Activated B cell treated with CpG ODN at 0.5 μM for 24 hours (primary cell): ENCODE results near the gene MTFP1. TPM values are rescaled to one million over a fixed set of nuclear protein-coding genes. Genes with fewer than 3 reads are reported as not detected.
"Not testable (repeated sequence)": the region's sequence is repeated elsewhere in the genome, so short reads cannot be mapped to it uniquely, and the experiment has no call there.

Experiments
- ATAC-seq: fragments of 200-7000 bp; cut with Tn5 transposase; one replicate; pipeline ENCODE4 v1.10.0; 2021; ENCODE audit warnings: low read depth, mild to moderate bottlenecking, moderate library complexity
- CTCF ChIA-PET: fragments of 350-600 bp; sonication (Branson Sonifier 250); formaldehyde crosslinking; loops from one replicate; lab custom pipeline; 2021; ENCODE audit warnings: antibody characterized with exemption; lab: Charles Lee
- POLR2A ChIA-PET: fragments of 350-600 bp; sonication (Branson Sonifier 250); formaldehyde crosslinking; loops from one replicate; lab custom pipeline; 2021; ENCODE audit warnings: antibody characterized with exemption; lab: Charles Lee
- DNase-seq: peaks from one replicate; pipeline ENCODE4 v3.0.0; 2022
- H3K27ac Mint-ChIP-seq: one replicate; pipeline ENCODE4 v1.8.0; 2020; ENCODE audit warnings: mixed read lengths
- H3K27me3 Mint-ChIP-seq: one replicate; pipeline ENCODE4 v1.8.0; 2021; ENCODE audit warnings: mixed read lengths
- H3K36me3 Mint-ChIP-seq: one replicate; pipeline ENCODE4 v1.8.0; 2021; ENCODE audit warnings: low read depth, mixed read lengths
- H3K4me1 Mint-ChIP-seq: one replicate; pipeline ENCODE4 v1.8.0; 2021; ENCODE audit warnings: mixed read lengths
- H3K4me3 Mint-ChIP-seq: one replicate; pipeline ENCODE4 v1.8.0; 2020; ENCODE audit warnings: mild to moderate bottlenecking, mixed read lengths
- H3K9me3 Mint-ChIP-seq: one replicate; pipeline ENCODE4 v1.8.0; 2020; ENCODE audit warnings: mixed read lengths
- intact Hi-C: fragments of 100-400 bp; cut with micrococcal nuclease; formaldehyde crosslinking; loops from one replicate; pipeline ENCODE4 v1.15.1; 2024
- total RNA-seq: library from RNA; stranded (reverse); gene quantifications from 2 replicates; pipeline ENCODE4 v1.2.3, GENCODE V29; 2022
- TF ChIP-seq, protein P1 (sequence below): fragments of 200-600 bp; IDR thresholded peaks from one replicate; pipeline ENCODE4 v1.8.0; 2022; ENCODE audit warnings: antibody characterized with exemption, mild to moderate bottlenecking

MTFP1 gene
- total RNA-seq, 1 donor from 2014 or later = 33.9 TPM

DNA sequence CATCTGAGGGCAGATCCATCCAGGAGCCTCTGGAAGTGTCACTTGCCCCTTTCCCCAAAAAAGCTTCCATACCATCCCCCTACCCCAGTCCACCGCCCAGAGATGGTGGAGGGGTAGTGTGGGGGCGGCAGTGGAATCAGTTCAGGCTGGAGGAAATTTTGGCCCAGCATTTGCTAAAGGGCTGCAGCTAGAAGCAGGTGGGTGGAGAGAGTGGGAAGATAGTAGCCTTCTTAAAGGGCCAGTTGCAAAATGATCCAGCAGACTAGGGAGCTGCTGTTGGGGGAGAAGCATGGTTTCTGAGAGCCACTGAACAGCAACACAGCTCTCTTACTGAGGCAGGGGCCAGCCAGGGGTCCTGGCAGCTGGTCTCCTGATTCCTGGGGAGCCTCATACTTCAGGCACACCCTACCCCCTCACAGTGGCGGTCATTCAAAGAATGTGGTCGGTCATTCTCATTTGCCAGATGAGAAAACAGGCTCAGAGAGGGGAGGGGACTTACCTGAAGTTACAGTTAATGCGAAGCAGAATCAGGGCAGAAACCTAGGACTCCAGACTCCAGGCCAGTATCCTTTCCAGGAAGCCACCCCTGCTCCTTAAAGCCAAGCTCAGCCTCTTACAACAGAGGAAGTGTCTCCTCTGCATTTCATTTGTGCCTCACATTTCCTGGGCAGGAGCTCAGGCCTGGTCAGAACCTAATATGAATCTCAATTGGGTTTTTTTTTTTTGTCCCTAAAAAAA, 23.4 kb upstream of the MTFP1 start:
- no peak for ATAC-seq
- H3K9me3 Mint-ChIP-seq = no peaks in the 10 kb centered on the region
- no peak overlapping the region for H3K27ac Mint-ChIP-seq
- TF ChIP-seq, protein P1, sequence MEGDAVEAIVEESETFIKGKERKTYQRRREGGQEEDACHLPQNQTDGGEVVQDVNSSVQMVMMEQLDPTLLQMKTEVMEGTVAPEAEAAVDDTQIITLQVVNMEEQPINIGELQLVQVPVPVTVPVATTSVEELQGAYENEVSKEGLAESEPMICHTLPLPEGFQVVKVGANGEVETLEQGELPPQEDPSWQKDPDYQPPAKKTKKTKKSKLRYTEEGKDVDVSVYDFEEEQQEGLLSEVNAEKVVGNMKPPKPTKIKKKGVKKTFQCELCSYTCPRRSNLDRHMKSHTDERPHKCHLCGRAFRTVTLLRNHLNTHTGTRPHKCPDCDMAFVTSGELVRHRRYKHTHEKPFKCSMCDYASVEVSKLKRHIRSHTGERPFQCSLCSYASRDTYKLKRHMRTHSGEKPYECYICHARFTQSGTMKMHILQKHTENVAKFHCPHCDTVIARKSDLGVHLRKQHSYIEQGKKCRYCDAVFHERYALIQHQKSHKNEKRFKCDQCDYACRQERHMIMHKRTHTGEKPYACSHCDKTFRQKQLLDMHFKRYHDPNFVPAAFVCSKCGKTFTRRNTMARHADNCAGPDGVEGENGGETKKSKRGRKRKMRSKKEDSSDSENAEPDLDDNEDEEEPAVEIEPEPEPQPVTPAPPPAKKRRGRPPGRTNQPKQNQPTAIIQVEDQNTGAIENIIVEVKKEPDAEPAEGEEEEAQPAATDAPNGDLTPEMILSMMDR = no peak
- no peak overlapping the region for H3K4me3 Mint-ChIP-seq
- intact Hi-C loops = no loop called here
- ChIA-PET CTCF (interaction anchor here (0.7 to 1.1 kb wide), 2 partner anchors 11 to 97 kb away, joined by 3 read pairs; no protein-coding TSS in a partner anchor), POLR2A (interaction anchor here (0.7 kb wide), 2 partner anchors 13 to 233 kb away, joined by 3 to 4 read pairs; partner anchors contain the start of gene SLC35E4)
- H3K36me3 Mint-ChIP-seq = no peaks in the 10 kb centered on the region
- DNase-seq = no peak
- H3K27me3 Mint-ChIP-seq = peaks cover 14% of the 10 kb centered on the region
- H3K4me1 Mint-ChIP-seq = peaks cover 3% of the 10 kb centered on the region

DNA sequence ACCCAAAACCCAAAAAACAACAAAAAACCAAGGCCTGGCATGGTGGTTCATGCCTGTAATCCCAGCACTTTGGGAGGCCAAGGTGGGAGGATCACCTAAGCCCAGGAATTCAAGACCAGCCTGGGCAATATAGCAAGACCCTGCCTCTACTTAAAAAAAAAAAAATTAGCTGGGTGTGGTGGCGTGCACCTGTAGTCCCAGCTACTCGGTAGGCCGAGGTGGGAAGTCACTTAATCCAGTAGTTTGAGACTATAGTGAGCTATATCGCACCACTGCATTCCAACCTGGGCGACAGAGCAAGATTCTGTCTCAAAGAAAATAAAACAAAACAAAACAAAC, 22.8 kb upstream of the MTFP1 start:
- H3K36me3 Mint-ChIP-seq, ATAC-seq, DNase-seq, H3K4me3 Mint-ChIP-seq, H3K4me1 Mint-ChIP-seq, H3K27ac Mint-ChIP-seq, H3K9me3 Mint-ChIP-seq, intact Hi-C loops: not testable (repeated sequence)
- peaks cover 13% of the 10 kb centered on the region for H3K27me3 Mint-ChIP-seq
- ChIA-PET CTCF (interaction anchor here (0.7 kb wide), 1 partner anchor 97 kb away, joined by 3 read pairs; no protein-coding TSS in a partner anchor), POLR2A (interaction anchor here (0.7 kb wide), 1 partner anchor 233 kb away, joined by 3 read pairs; the partner anchor contains the start of gene SLC35E4)

DNA sequence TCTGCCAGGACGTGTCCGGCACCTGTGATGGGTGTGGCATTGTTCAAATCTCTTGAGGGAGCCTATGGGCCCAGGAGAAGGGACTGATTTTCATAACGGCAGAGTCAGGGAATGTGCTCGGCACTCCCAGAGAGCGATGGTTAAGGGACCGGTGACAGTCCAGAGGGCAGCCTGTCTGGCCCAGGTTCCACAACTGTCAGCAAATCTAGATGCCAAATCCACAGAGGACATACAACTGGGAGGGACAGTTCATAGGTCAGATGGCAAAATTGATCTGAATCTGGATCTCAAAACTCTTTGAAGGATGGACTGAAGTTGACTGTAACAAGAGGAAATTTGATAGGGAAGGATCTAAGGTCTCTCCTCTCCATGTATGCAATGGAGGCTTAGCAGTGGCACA, 21.3 kb upstream of the MTFP1 start:
- TF ChIP-seq, protein P1 = no peak
- DNase-seq (no peak), ATAC-seq (no peak)
- Mint-ChIP-seq H3K9me3 (no peaks in the 10 kb centered on the region), H3K27me3 (no peaks in the 10 kb centered on the region), H3K4me3 (no peak overlapping the region), H3K36me3 (no peaks in the 10 kb centered on the region), H3K27ac (no peak overlapping the region), H3K4me1 (no peaks in the 10 kb centered on the region)
- POLR2A ChIA-PET = no interaction called here
- intact Hi-C loops = no loop called here
- CTCF ChIA-PET = no interaction called here

DNA sequence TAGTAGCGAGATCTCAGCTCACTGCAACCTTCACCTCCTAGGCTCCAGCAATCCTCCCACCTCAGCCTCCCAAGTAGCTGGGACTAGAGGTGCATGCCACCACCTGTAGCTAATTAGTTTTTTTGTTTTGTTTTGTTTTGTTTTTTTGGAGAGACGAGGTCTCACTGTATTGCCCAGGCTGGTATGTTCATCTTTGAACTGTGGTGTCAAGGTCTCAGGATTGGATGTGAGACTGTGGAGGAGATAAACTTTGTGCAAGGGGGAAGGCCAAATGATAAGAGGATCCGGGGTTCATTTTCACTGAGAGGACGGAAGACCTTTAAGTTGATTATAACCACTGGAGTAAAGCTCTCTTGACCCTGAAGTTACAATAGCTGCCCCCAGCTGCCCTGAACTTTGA, 19.8 kb upstream of the MTFP1 start:
- H3K27ac Mint-ChIP-seq = no peak overlapping the region
- ChIA-PET POLR2A (no interaction called here), CTCF (no interaction called here)
- H3K36me3 Mint-ChIP-seq = no peaks in the 10 kb centered on the region
- intact Hi-C loops = no loop called here
- DNase-seq (no peak), ATAC-seq (no peak)
- H3K4me3 Mint-ChIP-seq = no peak overlapping the region
- no peaks in the 10 kb centered on the region for H3K4me1 Mint-ChIP-seq
- H3K9me3 Mint-ChIP-seq = no peaks in the 10 kb centered on the region
- H3K27me3 Mint-ChIP-seq = no peaks in the 10 kb centered on the region
- TF ChIP-seq, protein P1 = no peak

DNA sequence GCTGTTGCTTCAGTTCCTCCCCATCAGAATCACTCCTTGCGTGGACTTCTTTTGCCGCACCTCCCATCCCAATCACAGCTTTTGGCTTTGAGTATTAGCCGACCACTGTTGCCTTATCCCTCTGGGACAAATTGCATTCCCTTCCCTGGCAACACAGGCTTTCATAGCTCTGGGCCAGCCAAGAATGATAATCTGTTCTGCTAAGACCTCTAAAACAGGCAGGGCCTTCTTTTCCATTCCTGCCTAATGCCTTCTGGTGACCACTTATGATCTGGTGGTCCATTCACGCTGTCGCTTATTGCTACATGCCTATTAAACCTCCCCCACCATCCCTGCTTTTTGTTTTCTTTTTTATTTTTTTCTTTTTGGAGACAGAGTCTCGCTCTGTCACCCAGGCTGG, 19.2 kb upstream of the MTFP1 start:
- Mint-ChIP-seq H3K27ac (no peak overlapping the region), H3K36me3 (no peaks in the 10 kb centered on the region), H3K4me3 (no peak overlapping the region), H3K9me3 (no peaks in the 10 kb centered on the region), H3K4me1 (no peaks in the 10 kb centered on the region), H3K27me3 (no peaks in the 10 kb centered on the region)
- POLR2A ChIA-PET = no interaction called here
- ATAC-seq (no peak), DNase-seq (no peak)
- CTCF ChIA-PET = no interaction called here
- TF ChIP-seq, protein P1 = no peak
- intact Hi-C loops = no loop called here
